ENCODE results near the gene SDR42E2.

DNA sequence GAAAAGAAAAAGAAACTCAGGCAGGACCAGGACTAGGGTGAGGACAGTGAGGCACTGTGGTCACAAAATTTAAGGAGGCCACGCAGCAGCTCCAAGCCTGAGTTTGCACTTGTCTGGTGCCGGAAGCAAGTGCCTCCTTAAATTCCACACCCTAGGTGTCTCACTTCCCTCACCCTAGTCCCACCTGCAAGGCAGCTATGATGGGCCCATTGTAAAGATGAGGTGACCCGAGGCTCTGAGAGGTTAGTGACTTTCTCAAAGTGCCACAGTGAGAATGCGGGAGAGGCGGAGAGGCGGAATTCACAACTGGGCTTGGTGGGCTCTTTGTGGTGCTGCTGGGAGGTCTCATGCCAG is 22.3 kb downstream of the SDR42E2 start:
- no peak for TF ChIP-seq CTCF (IDR thresholded peaks at IDR 0.05; ENCODE audit: poor library complexity, severe bottlenecking)
- TF ChIP-seq REST (IDR thresholded peaks at IDR 0.05; ENCODE audit: borderline replicate concordance): no peak
- no peak for TF ChIP-seq TAF1 (IDR thresholded peaks at IDR 0.05; ENCODE audit: low read depth)
- TF ChIP-seq RAD21 (conservative IDR thresholded peaks at IDR 0.05): no peak
- no peak for TF ChIP-seq EP300 (conservative IDR thresholded peaks at IDR 0.05; ENCODE audit: poor library complexity, severe bottlenecking)
- no peak for TF ChIP-seq SMC3 (conservative IDR thresholded peaks at IDR 0.05; ENCODE audit: poor library complexity)
- no peak for TF ChIP-seq EZH2 (IDR thresholded peaks at IDR 0.05; ENCODE audit: borderline replicate concordance, insufficient read depth, low read length, poor library complexity, severe bottlenecking)
- no peak for TF ChIP-seq POLR2AphosphoS5 (IDR thresholded peaks at IDR 0.05)
- TF ChIP-seq MXI1 (conservative IDR thresholded peaks at IDR 0.05; ENCODE audit: poor library complexity, severe bottlenecking): no peak

Data from neural cell (in vitro differentiated cells).